Neural progenitor cell (in vitro differentiated cells): ENCODE data around the gene KCNIP2.

Source experiments
- EZH2 ChIP-seq: fragments of 200-600 bp; sonication (generic); IDR thresholded peaks from 2 replicates; pipeline ENCODE4 v1.6.1; 2017; ENCODE audit warnings: antibody characterized with exemption, mild to moderate bottlenecking, moderate library complexity
- TF ChIP-seq, protein P1 (sequence below): fragments of 200-600 bp; sonication (generic); IDR thresholded peaks from 2 replicates; pipeline ENCODE4 v1.5.1; 2017; ENCODE audit warnings: antibody characterized with exemption, mild to moderate bottlenecking

- TF ChIP-seq, protein P1, sequence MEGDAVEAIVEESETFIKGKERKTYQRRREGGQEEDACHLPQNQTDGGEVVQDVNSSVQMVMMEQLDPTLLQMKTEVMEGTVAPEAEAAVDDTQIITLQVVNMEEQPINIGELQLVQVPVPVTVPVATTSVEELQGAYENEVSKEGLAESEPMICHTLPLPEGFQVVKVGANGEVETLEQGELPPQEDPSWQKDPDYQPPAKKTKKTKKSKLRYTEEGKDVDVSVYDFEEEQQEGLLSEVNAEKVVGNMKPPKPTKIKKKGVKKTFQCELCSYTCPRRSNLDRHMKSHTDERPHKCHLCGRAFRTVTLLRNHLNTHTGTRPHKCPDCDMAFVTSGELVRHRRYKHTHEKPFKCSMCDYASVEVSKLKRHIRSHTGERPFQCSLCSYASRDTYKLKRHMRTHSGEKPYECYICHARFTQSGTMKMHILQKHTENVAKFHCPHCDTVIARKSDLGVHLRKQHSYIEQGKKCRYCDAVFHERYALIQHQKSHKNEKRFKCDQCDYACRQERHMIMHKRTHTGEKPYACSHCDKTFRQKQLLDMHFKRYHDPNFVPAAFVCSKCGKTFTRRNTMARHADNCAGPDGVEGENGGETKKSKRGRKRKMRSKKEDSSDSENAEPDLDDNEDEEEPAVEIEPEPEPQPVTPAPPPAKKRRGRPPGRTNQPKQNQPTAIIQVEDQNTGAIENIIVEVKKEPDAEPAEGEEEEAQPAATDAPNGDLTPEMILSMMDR, result no peak
- TF ChIP-seq EZH2, result no peak
Observed at GRCh38 chr10:101778151-101778780, 65.3 kb downstream of the KCNIP2 start.
